HG02981 (cell line): ENCODE results near the gene VWA3A.
"Not testable (repeated sequence)": the region's sequence is repeated elsewhere in the genome, so short reads cannot be mapped to it uniquely, and the experiment has no call there.

Source experiments
- ATAC-seq: cut with Tn5 transposase; IDR thresholded peaks from one replicate; pipeline ENCODE4 v1.9.1; 2021; ENCODE audit warnings: mild to moderate bottlenecking, moderate library complexity; ENCODE audit not compliant: unreplicated experiment

VWA3A gene

GRCh38 chr16:22088642-22089041 lies 3.7 kb upstream of the VWA3A start:
- no peak for ATAC-seq

GRCh38 chr16:22089910-22090309 lies 2.4 kb upstream of the VWA3A start:
- no peak for ATAC-seq

GRCh38 chr16:22091721-22092120 lies 620 bp upstream of the VWA3A start:
- no peak for ATAC-seq

- ATAC-seq = no peak
Measured at GRCh38 chr16:22093331-22093730, 990 bp downstream of the VWA3A start.

- ATAC-seq = no peak
Measured at GRCh38 chr16:22093996-22094395, 1.7 kb downstream of the VWA3A start.

- ATAC-seq = no peak
Measured at GRCh38 chr16:22098405-22099255, 6.3 kb downstream of the VWA3A start.

GRCh38 chr16:22099256-22099975 lies 7.1 kb downstream of the VWA3A start:
- no peak for ATAC-seq

GRCh38 chr16:22103441-22103840 lies 11.1 kb downstream of the VWA3A start:
- no peak for ATAC-seq

- ATAC-seq = no peak
Measured at GRCh38 chr16:22109258-22109898, 17.0 kb downstream of the VWA3A start.

- not testable (repeated sequence) for ATAC-seq
Measured at GRCh38 chr16:22111629-22112028, 19.3 kb downstream of the VWA3A start.

- ATAC-seq = no peak
Measured at GRCh38 chr16:22116095-22116700, 23.9 kb downstream of the VWA3A start.

GRCh38 chr16:22117609-22118008 lies 25.3 kb downstream of the VWA3A start:
- ATAC-seq = no peak

- ATAC-seq = no peak
Measured at GRCh38 chr16:22120440-22120839, 28.1 kb downstream of the VWA3A start.

GRCh38 chr16:22122239-22122638 lies 29.9 kb downstream of the VWA3A start:
- ATAC-seq = no peak

- ATAC-seq = no peak
Measured at GRCh38 chr16:22123146-22123545, 30.8 kb downstream of the VWA3A start.

GRCh38 chr16:22123759-22124490 lies 31.6 kb downstream of the VWA3A start:
- no peak for ATAC-seq

- no peak for ATAC-seq
Measured at GRCh38 chr16:22124583-22125284, 32.4 kb downstream of the VWA3A start.

GRCh38 chr16:22126037-22126558 lies 33.8 kb downstream of the VWA3A start:
- no peak for ATAC-seq

GRCh38 chr16:22128537-22128936 lies 36.2 kb downstream of the VWA3A start:
- ATAC-seq = not testable (repeated sequence)

- no peak for ATAC-seq
Measured at GRCh38 chr16:22130528-22130927, 38.2 kb downstream of the VWA3A start.
